ENCODE results near the gene DYNC1H1.

The DYNC1H1 gene

DNA sequence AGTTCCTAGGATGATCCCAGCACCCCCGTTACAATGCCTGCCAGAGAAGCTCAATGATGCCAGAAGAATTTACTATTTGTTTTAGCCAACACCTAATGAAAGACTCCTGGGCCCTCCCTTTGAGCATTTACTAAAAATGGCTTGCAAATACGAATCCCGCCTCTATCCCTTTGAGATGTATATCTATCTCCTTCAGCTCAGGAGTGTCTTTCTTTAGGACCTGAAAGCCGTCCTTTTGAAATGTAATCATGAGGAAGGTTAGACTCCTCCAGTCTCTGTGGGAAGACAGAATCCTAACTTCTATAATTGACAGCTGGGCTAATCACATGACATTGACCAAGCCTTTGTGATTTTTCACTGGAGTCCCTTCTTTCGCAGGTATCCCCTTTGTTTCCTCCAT, 19.2 kb upstream of the DYNC1H1 start:
- DNase-seq = no peak

GRCh38 chr14:101947577-101947903, 16.8 kb upstream of the DYNC1H1 start:
- no peak for DNase-seq

DNA sequence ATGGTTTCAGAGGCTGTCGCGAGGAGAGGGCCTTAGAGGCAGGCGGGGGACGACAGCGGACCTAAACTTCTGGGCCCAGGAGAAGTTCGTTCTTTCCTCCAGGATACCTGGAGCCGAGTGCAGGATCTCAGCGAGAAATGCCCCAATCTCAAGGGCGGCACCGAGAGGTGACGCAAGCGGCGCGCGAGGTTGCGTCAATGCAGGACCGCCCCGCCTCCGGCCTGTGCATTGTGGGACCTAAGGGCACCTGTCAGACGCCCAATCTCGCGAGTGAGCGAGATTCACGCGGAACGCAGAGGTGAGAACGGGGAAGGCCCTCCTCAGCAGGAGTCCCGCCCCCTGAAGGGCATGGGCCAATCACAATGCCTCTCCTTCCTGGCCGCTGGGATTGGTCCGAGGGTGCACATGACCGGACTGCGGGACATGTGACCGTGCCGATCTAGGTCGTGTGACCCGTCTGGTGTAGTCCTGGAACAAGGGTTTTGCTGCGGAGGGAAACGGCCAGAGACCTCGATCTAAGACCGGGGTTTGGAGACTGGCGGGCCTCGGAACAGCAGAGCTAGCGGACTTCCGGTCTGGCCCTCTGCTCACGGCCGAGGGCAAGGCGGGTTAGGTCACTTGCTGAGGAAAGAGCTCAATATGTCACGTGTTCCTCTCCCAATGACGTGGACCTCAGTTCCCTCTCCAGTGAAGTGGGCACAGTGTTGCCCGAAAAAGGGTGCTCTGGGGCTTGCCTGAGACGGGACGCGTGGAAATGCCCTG, 16.3 kb upstream of the DYNC1H1 start:
- peak; percentile 100 for DNase-seq

- DNase-seq = no peak
Measured at GRCh38 chr14:101948666-101949216, 15.6 kb upstream of the DYNC1H1 start.

GRCh38 chr14:101950100-101950499, 14.3 kb upstream of the DYNC1H1 start:
- no peak for DNase-seq

DNA sequence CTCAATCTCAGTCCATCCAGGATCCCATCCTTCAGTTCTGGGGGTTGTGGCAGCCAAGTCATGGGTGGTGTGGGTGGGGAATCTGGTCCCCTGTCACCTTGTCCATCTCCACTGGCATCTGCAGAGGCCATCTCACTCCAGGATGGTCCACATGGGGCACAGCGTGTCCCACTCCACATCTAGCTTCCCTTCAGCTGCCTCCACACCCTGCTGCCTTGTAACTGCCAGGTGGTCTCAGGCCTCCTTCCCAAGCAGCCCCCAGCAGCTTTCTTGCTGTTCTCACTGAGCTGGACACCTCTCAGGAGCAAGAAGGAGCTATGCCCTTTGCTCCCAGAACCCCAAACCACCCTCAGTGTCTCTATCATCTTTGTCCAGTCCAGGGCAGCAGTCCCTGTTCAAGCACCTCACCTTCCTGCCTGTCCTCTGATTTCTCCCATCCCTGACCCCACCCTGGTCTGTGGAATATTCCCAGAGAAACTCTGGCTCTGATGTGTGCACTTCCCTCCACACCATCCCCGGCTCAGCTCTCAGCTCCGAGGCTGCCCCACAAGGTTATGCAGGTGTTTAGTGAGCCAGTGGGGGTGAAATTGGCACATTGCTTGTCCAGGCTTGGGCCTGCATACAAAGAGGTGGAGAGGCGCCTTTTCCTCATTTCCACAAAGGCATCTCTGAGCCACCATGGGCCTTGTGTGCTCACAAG, 13.7 kb upstream of the DYNC1H1 start:
- DNase-seq = no peak

- DNase-seq = no peak
Measured at GRCh38 chr14:101953151-101953550, 11.2 kb upstream of the DYNC1H1 start.

DNA sequence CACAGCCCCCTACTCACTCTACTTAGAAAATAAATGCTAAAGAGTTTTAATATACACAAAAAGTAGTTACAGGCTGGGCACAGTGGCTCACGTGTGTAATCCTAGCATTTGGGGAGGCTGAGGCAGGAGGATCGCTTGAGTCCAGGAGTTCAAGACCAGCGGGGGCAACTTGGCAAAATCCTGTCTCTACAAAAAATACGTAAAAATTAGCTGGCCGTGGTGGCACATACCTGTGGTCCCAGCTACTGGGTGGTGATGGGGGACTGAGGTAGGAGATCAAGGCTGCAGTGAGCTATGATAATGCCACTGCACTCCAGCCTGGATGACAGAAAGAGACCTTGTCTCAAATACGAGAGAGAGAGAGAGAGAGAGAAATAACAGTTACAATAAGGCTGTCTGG, 9.9 kb upstream of the DYNC1H1 start:
- no peak for DNase-seq

DNA sequence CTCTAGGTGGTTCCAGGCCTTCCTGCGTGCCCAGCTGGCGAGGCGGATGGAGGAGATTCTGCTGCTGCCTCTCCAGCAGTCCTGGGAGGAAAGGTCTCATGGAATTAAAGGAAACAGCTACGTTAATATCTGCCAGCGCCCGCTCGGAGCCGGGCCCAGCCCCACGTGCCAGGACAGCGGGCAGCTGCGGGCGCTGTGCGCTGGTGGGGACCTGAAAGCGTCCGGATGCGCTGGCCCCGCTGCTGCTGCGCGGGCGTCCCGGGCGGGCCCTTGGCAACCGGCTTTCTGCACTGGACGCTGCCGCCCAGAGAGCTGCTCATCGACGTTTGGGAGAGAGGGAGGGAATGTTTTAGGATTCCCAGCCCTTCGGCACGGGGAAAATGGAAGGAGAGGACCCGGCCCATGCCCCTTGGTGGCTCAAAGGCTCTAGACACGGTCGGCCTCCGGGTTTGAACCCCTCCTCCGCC, 8.6 kb upstream of the DYNC1H1 start:
- DNase-seq = no peak

DNA sequence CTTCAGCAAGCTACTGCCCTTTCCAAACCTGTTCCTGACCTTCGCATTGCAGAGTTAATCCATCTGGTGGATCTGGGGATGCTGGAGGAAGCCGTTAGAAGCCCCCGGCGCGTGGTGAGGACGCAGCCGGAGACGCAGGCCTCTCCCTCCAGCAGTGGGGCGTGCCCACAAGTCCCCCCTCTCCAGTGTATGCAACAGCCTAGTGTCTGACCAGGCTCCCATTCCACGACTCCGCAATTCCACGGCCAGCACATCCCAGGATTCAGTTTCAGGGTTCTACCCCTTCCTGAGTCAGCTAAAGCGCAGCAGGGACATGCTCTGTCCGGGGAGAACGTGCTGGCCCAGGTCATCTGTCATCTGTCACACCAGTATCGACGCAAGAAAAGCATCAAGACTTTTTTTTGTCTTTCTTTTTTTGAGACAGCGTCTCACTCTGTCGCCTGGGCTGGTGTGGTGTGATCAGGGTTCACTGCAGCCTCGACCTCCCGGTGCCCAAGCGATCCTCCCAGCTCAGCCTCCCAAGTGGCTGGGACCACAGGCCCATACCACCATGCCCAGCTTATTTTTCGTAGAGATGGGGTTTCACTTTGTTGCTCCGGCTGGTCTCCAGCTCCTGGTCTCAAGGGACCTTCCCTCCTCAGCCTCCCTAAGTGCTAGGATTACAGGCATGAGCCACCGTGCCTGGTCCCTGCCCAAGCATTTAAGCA, 8.0 kb upstream of the DYNC1H1 start:
- DNase-seq = no peak

- DNase-seq = no peak
Measured at GRCh38 chr14:101957406-101958234, 6.8 kb upstream of the DYNC1H1 start.

DNA sequence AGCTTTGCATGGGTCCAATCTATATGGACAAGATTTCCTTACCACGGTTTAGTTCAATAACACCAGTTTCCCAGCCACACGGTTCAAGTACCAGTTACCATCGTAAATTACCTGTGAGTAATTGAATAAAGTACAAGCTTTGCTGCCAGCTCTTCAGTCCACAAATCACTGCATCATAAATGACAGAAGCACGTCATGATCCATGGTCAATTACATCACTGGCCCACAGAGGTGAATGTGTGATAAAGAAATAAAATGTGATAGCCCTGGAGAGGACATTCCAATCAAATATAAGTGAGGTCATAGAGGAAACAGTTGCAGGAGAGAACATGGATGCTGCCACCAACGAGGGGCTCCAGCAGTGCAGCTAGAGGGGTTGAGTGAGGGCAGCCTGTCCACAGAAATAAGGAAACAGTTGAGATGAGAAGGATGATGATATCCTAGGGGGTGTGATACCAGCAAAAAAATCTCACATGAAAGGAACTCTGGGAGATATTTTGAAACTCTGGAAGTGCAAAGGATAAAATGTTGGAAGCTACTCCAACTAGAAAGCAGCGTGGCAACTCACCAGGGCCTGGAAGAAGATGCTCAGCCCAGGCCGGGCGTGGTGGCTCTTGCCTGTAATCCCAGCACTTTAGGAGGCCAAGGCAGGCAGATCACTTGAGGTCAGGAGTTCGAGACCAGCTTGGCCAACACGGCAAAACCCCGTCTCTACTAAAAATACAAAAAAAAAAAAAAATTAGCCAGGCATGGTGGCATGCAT, 5.8 kb upstream of the DYNC1H1 start:
- DNase-seq = no peak

- DNase-seq = no peak
Measured at GRCh38 chr14:101959277-101959676, 5.1 kb upstream of the DYNC1H1 start.

DNA sequence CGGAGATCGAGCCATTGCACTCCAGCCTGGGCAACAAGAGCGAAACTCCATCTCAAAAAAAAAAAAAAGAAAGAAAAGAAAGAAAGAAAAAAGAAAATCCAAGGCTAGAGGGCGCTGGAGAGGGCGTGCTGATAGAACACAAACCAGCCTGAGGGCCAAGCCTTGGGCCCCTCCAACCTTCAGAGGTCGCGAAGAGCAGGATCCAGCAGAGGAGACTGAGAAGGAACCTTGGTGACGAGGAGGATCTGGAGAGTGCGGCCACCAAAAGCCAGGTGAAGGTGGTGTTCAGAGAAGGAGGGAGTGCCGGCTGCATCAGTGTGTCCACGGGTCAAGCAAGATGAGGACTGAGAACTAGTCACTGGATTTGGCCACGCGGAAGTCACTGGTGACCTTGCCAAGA, 4.1 kb upstream of the DYNC1H1 start:
- peak; percentile 43 for DNase-seq

DNA sequence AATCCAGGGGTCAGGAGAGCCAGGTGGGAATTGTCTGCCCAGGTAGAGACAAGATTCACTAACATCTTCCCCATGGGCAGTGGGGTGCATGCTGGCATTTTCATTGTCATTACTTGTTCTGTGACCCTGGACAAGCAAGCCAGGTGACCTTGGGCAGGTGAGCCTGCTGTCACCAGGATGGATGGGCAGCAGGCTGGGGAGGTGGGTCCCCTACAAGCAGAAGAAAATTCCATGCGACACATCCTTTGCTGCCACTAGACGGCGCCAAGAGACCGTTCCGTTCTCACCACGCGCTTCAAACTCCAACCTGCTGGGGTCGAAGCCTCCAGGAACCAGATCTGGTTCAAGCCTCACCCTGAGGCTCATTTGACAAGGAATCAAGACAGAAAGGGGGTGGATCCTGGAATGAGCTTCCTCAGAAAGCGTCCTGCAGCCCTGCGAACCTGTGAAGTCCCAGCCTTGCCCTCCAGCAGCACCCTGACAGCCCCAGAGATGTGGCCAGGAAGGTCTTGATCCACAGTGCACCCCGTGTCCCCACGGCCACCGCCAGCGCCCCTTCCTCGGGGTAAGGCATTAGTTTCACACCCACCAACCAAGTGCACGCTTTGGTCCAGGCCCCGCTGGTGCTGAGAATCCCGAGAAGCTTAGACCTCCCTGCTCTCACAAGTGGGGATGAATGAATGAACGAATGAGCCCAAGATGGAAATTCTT, 3.2 kb upstream of the DYNC1H1 start:
- DNase-seq = peak; percentile 83

GRCh38 chr14:101961746-101962502, 2.4 kb upstream of the DYNC1H1 start:
- no peak for DNase-seq

GRCh38 chr14:101962503-101962874, 1.9 kb upstream of the DYNC1H1 start:
- no peak for DNase-seq

DNA sequence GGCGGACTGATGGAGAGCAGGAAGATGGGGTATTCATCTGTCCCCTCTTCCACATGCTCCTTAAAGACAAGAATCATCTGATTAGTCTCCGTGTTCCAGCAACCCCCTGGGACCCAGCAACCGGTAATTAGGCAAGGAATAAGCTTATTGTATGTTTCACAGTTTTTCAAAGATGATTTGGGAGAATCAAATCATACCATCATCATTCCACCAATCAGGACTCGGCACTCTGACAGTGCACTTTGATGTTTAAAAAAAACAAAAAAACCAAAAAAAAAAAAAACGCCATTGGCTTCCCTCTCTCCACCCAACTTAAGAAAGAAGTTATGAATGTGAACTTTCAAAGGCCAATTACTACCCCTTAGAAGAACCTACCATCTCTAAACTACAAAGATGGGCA, 1.3 kb upstream of the DYNC1H1 start:
- no peak for DNase-seq

GRCh38 chr14:101963656-101964296, 597 bp upstream of the DYNC1H1 start:
- DNase-seq = no peak

GRCh38 chr14:101965181-101965544, 790 bp downstream of the DYNC1H1 start:
- peak; percentile 62 for DNase-seq

Measured in CD4-positive, alpha-beta T cell treated with Interleukin-6 for 4 hours (primary cell).